ENCODE results near the gene LTBP2.
"Not testable (repeated sequence)": the region's sequence is repeated elsewhere in the genome, so short reads cannot be mapped to it uniquely, and the experiment has no call there.

Gene LTBP2

GRCh38 chr14:74482571-74482970 is 129.5 kb downstream of the LTBP2 start:
- DNase-seq (ENCODE audit: low read depth in 2 of 2) = no peak

DNA sequence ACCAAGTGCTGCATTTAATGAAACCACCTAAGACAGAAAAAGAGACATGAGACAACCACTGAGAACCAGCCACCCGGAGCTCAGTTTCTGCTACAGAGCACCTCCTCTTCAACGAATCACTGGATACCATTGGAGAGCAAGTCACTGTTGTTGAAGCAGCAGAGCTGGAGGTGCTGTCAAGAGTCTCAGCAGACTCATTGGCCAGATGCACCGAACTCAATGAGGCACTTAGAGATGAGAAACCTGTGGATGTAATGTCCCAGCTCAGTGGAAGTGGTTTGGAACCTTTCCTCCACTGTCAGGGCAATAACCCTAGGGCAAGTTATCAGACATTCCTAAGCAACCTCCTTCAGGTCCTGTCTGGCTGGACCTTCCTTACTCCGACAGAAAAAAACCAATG is 132.0 kb downstream of the LTBP2 start:
- DNase-seq (ENCODE audit: low read depth in 2 of 2) = no peak

GRCh38 chr14:74478996-74479635 is 132.9 kb downstream of the LTBP2 start:
- no peak for DNase-seq (ENCODE audit: low read depth in 2 of 2)

GRCh38 chr14:74476607-74477006 is 135.4 kb downstream of the LTBP2 start:
- DNase-seq (ENCODE audit: low read depth in 2 of 2) = no peak

DNA sequence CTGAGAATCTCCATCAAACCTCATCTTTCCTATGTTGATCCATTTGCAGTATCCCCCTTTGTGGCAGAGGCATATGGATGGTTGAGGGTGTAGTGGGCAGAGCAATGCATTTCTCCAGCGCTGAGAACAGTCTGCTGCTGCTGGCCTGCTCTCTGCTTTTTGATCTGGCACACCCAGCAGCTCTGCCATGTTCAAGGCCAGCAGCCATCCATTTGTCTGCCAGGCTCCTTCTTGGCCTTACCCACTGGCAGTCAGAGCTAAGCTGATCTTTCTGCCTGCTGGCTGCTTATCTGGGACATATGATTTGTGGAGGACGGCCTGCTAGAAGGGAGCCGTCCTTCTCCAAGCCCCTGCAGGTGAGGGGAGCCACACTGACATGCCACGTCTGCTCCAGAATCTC is 135.9 kb downstream of the LTBP2 start:
- DNase-seq (ENCODE audit: low read depth in 2 of 2) = no peak

GRCh38 chr14:74475678-74476077 is 136.4 kb downstream of the LTBP2 start:
- DNase-seq (ENCODE audit: low read depth in 2 of 2) = no peak

- DNase-seq (ENCODE audit: low read depth in 2 of 2) = no peak
These were observed 137.7 kb downstream of the LTBP2 start for GRCh38 chr14:74474376-74474775.

GRCh38 chr14:74472601-74473000 is 139.4 kb downstream of the LTBP2 start:
- no peak for DNase-seq (ENCODE audit: low read depth in 2 of 2)

- no peak for DNase-seq (ENCODE audit: low read depth in 2 of 2)
These were observed 142.2 kb downstream of the LTBP2 start for GRCh38 chr14:74469548-74470518.

- DNase-seq (ENCODE audit: low read depth in 2 of 2) = no peak
These were observed 143.5 kb downstream of the LTBP2 start for GRCh38 chr14:74468513-74468912.

DNA sequence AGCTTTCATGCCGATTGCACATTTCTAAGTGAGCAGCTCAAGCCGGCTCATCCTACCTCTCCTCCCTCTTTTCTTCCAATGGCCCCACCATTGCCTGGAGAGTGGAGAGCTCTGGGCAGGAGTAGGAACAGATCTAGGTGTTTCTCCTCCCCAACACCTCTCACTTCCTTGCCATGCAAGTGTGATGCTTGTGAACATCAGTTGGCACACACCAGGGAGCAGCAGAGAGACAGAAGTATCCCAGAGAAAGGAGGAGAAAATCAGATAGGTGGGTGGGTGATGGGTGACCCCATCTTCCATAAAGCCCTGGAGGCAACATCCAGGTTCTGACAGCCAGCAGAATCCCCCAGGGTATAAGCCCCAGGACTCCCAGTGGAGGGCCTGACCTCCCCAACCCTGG is 146.7 kb downstream of the LTBP2 start:
- no peak for DNase-seq (ENCODE audit: low read depth in 2 of 2)

DNA sequence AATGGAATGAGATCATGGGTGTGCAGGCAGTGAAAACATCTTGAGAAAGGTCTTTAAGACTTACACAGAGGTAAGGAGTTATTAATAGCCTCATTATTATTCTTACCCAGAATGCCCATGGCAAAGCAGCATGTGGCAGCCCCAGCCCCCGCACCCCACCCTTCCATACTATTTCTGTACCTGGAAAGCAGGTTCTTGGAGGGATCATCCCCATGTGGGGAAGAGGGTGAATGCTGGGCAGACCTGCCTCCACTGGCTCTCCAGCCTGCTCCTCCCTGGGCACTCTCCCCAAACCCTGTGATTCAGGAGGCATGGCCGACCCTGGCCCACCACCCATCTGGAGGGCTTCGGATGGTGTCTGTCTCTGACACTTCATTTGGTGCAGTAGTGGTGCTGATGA is 147.3 kb downstream of the LTBP2 start:
- DNase-seq (ENCODE audit: low read depth in 2 of 2) = no peak

GRCh38 chr14:74463697-74464096 is 148.3 kb downstream of the LTBP2 start:
- DNase-seq (ENCODE audit: low read depth in 2 of 2) = no peak

DNA sequence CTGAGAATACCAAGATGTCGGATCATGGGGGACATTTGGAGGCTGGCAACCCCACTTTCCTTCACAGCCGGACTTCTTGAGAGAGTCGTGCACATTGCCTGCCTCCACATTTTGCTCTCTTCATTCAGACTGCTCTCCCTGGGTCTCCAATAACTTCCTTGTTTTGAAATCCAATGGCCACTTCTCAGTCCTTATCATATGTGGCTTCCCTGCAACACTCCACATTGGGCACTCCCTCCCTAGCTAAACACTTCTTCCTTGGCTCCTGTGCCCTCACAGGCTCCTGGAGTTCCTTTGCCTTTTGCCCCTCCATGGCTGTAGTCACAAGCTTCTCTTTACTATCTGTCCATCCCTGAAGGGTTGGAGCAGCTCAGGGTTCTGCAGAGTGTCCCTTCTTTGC is 149.0 kb downstream of the LTBP2 start:
- DNase-seq (ENCODE audit: low read depth in 2 of 2) = no peak

DNA sequence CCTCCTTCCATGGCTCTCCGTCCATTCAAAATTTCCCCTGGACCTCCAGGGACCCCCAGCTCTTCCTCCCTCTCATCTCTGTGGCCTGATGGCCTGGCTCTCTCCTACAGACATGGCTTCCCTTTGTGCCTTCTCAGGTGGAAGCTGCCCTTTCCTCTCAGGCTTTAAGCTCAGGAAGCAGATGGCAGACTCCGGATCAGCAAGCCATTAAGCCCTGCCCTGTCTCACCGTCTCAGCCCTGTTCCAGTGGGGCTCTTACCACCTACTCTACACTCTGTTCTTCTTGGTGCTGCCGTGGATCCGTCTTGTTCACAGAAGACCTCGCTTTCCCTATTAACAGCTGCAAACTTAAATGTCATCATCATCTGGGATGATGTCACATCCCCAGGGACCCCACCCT is 152.1 kb downstream of the LTBP2 start:
- no peak for DNase-seq (ENCODE audit: low read depth in 2 of 2)

DNA sequence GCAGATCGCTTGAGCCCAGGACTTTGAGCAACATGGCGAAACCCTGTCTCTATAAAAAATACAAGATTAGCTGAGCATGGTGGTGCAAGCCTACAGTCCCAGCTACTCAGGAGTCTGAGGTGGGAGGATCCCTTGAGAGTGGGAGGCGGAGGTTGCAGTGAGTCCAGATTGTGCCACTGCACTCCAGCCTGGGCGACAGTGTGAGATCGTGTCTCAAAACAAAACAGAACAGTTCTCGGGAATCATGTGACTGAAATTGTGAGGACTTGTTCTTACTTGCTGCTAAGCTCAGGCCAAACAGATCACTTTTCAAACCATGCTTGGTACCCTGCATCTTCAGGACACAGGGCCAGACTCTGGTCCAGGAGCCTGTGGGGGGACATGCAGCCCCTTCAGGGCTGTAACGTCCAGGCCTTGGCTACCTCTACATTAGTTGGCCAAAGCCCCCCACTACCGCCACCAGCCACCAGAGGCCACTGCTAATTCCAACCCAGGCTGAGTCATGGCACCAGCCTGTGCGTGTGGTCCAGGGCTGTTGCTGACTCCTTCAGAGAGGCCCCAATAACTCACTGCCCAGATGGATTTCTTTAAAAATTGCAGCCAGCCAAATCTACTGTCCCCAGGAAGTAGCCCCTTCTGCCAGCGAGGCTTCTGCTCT is 152.6 kb downstream of the LTBP2 start:
- peak; percentile 6 to 17 for DNase-seq (ENCODE audit: low read depth in 2 of 2)

- DNase-seq (ENCODE audit: low read depth in 2 of 2) = no peak
These were observed 154.5 kb downstream of the LTBP2 start for GRCh38 chr14:74457565-74457895.

GRCh38 chr14:74456684-74457564 is 155.1 kb downstream of the LTBP2 start:
- DNase-seq (ENCODE audit: low read depth in 2 of 2) = no peak

DNA sequence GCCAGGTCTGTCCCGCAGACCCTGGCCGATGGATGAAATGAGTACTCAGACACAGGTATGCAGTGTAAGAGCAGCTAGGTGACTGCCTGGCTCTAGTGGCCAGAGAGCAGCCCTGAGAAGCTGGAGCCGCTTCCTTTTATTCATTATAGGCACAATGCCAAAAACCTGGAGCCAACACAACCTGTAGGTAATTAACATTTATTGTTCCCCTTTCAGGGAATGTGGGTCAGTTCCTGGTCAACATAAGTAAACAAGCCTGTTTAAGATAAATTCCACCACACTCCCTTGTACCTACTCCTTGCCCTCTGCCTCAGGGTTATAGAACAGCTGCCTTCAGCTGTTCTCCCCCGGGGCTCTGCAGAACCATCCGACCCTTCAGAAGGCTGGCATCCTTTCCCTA is 157.6 kb downstream of the LTBP2 start:
- DNase-seq (ENCODE audit: low read depth in 2 of 2) = not testable (repeated sequence)
